GM21723 (cell line): ENCODE results near the gene NKIRAS1.

Experiments used
- ATAC-seq: cut with Tn5 transposase; IDR thresholded peaks from one replicate; pipeline ENCODE4 v1.9.1; 2021; ENCODE audit warnings: mild to moderate bottlenecking, moderate library complexity; ENCODE audit not compliant: unreplicated experiment

NKIRAS1 gene

DNA sequence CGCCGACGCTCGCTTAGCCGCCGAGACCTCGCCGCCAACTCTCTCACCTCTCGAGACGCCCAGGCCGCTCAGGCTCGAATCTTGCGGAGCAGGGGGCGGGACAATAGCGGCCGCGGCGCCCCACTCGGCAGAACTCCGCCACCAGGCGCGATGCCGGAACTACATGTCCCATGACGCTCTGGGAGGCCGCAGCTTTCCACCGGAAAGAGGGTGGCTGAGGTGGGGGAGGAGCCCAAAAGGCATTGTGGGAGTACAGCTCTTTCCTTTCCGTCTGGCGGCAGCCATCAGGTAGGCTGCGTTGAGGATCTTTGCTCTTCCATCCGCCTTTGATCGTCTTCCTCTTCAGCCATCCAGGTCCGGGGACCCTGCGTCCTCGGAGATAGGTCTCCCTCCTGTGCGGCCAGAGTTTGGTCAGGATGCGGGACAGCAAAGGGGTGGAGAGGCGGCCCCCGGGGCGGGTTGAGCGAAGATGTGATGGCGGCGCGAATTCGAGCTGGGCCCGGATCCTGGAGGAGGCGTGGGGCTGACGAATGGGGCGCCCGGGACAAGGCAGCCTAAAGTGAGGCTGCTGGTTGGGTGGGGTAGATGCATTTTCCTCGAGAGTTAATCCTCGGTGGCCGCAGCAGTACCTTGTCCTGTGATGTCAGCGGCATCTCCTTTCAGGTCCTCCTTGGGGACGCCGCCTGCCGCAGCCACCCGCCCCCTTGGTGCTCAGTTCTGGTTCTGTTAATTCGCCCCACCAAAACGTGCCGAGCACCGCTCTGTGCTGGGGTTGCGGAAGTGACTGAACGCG is at the start of gene NKIRAS1, which contains the start of gene RPL15:
Gene NKIRAS1, minus strand, starts transcription at position 105 of the 793 bp plus-strand sequence. CDS start 6,086 bp downstream, outside the sequence.
Gene RPL15, plus strand, starts transcription at position 247 of the 793 bp plus-strand sequence. CDS start 728 bp downstream, outside the sequence.
- peak; percentile 93 for ATAC-seq

DNA sequence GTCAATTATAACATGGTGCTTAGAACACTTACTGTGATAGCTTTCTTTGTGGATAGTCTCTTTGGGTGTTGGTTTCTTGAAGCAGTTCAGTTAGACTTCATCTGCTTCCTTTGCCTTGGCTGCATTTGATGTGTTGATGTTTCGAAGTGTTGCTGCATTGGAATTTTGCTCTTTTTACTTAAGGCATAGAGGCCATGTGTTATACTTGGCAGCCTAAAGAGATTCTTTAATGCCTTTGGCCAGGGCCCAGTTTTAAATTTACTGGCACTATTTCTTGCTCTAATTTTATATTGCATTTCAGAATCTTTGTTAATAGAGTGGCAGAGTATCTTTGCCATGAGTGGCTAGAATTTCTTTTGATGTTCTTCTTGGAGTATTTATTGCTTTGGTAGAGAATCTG is 49.5 kb upstream of the NKIRAS1 start:
- ATAC-seq: no peak

DNA sequence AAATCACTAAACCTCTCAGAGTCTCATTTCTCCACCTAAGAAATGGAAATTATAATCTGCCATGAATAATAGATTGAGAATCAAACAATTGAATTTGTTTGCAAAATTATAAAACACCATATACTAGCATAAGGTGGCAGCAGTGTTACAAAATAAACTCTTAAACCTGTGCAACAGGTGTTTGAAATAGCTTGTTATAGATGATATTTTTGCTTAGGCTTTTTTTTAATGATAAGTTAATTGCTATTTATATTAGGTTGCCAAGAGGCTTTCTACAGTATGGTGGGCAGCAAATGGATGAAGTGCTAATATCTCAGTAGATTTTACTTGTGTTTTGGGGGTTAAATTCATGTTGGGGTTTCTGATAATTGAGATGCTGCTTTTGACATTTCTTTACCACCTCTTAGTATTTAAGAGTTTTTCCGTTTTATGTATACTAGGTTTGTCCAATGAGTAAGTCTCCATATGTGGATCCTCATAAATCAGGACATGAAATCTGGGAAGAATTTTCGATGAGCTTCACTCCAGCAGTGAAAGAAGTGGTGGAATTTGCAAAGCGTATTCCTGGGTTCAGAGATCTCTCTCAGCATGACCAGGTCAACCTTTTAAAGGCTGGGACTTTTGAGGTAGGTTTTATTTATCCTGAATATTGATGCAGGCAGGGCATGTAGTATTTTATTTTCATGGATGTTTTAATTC is 47.9 kb upstream of the NKIRAS1 start:
- no peak for ATAC-seq

DNA sequence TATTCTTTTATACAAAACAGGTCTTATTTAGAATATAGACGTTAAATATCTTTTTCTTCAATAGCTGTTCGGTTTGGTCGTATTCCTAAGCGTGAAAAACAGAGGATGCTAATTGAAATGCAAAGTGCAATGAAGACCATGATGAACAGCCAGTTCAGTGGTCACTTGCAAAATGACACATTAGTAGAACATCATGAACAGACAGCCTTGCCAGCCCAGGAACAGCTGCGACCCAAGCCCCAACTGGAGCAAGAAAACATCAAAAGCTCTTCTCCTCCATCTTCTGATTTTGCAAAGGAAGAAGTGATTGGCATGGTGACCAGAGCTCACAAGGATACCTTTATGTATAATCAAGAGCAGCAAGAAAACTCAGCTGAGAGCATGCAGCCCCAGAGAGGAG is 45.1 kb upstream of the NKIRAS1 start:
- no peak for ATAC-seq

DNA sequence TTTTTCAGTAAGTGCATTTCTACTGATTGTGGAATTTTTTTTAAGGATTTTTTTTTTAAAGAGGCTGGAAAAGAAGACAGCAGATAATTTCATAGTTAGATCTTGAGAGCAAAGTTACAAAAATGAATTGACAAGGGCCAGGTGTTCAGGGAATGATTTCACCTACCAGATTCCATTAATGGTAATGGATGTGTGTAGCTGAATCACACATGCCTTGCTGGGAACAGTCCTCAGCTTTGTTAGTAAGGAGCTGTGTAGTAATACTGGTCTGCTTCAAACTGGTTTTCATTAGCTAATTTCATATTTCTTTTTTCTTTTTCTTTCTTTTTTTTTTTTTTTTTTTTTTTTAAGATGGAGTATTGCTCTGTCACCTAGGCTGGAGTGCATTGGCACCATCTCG is 44.3 kb upstream of the NKIRAS1 start:
- ATAC-seq: no peak

DNA sequence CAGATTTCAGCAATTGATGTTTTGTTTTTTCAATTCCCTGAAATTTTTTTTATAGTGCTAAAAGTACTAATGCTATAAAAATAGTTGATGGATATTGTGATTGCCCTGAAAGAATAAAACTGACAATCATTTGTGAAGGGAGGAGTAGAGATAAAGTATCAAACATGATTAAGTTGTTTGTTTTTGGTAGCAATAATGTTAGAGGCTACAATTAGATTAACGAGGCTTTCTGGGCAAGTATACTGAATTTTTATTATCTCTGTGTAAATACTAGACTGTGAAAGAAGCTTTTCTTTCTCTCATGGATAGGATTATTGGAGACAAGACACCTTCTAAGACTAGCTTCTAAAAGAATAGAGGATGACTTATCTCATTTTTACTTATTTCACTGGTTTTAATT is 43.9 kb upstream of the NKIRAS1 start:
- ATAC-seq: no peak

DNA sequence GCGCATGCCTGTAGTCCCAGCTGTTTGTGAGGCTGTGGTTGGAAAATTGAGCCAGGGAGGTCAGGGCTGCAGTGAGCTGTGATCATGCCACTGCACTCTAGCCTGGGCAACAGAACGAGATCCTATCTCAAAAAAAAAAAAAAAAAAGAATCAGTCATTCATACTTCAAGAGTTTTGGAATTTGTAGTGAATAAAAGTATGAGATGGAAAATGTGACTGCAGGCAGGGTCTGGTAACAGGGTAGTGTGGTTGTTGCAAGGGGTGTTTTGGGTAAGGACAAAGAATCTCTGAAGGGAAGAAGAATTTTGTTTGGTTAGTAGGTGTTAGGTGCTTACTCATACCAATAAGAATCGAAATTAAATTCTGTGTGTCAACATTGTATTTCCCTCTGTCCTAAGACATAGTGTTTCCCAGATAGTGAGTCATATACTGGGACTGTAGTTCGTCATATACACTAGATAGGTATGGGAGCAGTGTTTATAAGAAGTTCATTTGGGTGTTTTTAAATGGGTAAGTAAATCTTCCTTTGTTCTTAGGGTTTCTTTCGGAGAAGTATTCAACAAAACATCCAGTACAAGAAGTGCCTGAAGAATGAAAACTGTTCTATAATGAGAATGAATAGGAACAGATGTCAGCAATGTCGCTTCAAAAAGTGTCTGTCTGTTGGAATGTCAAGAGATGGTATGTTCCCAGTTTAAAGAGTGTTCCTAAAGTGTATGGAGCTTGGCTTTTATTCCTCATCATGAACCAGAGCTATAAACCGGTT is 42.5 kb upstream of the NKIRAS1 start:
- ATAC-seq: no peak

DNA sequence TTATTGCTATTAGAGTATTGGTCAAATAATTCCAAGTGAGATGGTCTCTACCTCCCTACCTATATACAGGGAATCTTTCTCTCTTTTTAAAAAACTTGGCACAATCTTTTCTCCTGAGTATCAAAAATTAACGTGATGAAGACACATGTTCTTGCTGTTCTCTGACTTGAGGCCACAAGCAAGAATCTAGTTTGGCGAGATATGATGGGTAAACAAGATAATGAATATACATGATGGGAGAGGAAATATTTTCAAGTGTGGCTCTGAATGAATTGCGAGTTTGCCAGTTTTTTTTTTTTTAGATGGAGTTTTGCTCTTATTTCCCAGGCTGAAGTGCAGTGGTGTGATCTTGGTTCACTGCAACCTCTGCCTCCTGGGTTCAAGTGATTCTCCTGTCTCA is 39.9 kb upstream of the NKIRAS1 start:
- no peak for ATAC-seq

DNA sequence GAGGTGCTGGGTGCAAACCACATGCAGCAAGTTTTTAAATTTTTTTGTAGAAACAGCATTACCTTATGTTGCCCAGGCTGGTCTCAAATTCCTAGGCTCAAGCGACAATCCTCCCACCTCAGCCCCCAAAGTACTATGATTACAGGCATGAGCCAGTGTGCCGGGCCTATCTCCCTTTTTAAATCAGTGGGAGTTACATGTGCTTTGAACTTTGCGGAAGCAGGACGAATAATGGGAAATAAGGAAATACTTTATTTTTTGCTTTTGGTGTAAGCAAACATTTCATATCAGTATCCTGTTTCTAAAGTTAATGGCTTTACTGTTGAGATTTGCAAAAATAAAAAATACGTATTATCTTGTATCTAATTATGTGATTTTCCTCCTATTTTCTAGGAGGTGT is 37.4 kb upstream of the NKIRAS1 start:
- ATAC-seq: no peak

DNA sequence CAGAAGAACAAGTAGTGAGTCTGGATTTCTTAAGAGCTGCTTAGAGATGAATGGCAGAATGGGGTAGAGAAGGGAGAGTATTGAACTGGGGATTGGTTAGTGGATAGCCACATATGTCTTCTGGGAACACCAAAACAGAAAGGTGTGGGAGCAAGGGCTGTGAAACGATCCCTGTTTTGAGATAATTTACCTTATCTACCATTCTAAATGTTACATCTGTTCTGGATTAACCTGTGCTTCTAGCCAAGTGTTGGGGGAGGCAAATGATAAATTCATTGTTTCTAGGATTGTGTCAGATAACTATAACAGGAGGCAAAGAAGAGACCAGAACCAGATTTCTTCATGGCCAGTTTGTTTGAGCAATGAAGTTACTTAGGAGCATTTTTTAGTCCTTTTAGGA is 36.7 kb upstream of the NKIRAS1 start:
- no peak for ATAC-seq

DNA sequence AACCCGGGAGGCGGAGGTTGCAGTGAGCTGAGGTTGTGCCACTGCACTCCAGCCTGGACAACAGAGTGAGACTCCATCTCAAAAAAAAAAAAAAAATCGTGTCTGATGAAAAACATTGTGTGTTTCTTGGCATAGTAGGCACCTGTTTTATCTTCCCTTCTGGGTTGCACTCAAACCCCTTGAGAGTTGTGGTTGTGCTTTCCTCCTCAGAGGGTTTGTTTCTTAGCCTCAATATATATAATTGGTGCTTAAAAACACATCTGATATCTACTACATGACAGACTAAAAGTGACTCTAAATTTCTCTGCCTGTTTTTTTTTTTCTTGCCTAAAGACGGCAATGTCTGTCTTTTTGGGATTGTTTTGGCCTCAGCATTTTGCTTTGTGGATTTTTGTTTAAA is 35.9 kb upstream of the NKIRAS1 start:
- ATAC-seq: peak; percentile 49

DNA sequence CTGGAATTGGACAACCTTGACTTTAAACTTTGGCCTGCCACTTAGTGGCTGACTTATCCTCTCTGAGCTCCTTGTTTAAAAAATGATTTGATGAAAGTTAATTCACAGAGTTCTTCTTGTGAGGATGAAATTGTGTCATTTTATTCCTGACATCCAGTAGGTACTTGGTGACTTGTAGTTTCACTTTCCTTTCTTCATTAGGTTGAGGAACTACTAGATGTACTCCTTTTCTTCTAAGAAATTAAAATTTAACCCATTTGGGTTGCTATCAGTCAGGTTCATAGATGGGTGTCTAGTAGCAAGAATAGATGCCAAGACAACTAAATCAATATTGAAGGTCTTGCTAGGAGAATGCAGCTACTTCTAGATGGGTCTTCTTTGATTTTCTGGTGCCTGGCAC is 33.5 kb upstream of the NKIRAS1 start:
- ATAC-seq: no peak

DNA sequence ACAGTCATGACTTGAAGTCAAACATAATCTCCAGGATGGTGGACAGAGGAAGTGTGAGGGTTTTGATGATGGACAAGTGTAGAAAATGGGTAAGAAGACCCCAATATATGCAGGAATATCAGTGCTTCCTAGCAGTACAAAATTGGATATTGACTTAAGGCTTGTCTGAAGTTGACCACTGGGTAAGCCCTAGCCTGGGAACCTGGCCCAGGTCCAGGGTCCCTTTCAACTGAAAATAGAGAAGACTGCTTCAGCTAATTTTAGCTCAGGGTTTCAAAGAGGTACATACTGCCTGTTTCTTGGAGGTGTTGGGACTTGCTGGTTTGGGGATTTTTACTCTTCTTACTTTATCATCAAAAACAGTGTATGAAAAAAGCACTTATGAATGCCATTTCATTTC is 33.0 kb upstream of the NKIRAS1 start:
- ATAC-seq: peak; percentile 18

DNA sequence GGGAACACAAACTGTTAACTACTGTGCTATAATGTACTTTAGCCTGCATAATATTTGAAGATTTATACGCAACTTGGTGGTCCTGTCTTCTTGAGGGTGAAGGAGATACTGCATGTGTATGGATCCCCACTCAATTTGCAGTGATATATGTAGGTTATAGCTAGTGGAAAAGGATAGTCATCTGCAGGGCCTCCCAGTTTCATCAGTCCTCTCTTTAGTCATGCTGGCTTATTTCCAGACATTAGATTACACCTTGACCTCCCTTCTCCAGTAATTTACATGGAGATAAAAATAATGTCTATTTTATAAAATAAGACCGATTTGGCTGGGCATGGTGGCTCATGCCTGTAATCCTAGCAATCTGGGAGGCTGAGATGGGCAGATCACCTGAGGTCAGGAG is 32.0 kb upstream of the NKIRAS1 start:
- no peak for ATAC-seq

DNA sequence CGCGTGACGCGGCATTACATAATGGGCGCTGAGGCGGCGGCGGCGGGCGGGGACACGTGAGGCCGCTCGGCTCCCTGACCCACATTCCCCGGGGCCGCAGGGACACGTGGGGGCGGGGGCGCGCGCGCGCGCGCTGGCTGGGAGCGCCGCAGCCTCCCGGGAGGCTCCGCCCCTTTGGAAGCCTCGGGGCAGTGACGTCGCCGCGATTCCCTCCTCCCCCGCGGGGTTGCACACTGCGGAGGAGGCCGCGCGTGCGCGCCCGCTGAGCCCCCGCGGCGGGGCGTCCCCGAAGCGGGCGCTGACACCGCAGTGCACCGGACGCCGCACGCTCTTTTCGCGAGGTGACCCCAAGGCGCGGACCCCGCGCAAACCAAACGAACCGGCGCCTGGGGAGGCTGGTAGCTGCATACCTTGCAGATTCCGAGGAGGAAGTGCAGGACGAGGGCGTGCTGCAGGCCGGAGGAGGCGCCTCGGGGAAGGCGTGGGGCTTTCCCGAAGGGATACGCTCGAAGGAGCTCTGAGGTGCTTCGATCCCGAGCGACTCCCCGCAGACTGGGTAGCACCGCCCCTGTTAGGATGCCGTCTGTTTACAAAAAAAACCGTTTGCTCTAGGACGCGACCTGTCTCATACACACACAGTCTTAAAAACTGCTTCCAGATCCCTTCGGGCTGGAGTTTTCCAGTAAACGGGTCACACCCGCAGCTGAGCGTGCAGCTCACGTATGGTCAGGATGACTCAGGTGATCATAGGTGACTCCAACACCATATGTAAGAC is 29.3 kb upstream of the NKIRAS1 start:
- peak; percentile 79 for ATAC-seq

DNA sequence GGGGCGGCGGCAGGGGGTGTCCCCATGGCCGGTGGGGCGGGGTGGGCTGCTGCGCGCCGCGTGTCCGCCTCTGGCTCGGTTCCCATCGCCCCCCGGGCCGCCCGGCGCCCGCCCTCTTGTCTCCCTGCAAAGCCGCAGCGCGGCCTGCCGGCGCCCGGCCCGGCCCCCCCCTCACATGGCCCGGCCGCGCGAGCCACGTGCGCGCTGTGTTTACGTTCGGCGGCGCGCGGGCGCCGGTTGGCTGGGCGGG is 28.8 kb upstream of the NKIRAS1 start:
- no peak for ATAC-seq

DNA sequence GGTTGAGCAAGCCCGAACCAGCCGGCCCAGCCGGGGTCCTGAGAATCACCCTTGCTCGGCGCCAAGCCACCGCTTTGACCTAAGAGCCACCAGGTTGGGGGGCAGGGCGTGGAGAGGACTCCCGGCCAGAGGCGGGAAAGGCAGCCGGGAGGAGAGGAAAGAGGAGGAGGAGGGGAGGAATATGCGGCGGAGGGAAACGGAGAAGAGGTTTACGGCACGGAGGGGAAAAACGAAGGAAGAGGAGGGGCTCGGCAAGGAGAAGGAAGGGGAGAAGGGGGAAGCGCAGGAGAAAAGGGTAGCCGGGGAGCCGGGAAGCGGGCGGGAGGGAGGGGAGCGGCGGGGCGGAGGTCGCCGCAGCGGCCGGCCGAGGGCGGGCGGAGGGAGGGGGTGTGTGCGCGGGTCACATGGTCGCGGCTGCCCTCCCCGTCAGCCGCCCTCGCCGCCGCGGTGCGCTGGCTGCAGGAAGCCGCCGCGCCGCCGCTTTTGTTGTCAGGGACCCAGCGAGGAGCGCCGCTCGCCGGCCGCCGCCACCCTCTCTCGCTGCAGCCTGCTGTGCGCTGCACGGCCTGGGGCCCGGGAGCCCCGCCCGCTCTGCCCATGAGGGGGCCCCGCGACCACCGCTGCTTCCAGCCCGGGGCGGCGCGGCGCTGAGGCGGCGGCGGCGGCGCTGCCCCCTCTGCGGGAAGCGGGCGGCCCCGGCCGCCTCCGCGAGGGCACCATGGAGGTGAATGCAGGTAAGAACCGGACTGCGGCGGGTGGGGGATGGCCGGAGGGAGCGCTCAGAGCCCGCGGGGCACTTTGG is 28.3 kb upstream of the NKIRAS1 start, which contains the start of gene NR1D2:
Gene NR1D2, plus strand, starts transcription at position 426 of the 802 bp plus-strand sequence. Its CDS starts 293 bp downstream, at position 719.
- peak; percentile 63 for ATAC-seq

DNA sequence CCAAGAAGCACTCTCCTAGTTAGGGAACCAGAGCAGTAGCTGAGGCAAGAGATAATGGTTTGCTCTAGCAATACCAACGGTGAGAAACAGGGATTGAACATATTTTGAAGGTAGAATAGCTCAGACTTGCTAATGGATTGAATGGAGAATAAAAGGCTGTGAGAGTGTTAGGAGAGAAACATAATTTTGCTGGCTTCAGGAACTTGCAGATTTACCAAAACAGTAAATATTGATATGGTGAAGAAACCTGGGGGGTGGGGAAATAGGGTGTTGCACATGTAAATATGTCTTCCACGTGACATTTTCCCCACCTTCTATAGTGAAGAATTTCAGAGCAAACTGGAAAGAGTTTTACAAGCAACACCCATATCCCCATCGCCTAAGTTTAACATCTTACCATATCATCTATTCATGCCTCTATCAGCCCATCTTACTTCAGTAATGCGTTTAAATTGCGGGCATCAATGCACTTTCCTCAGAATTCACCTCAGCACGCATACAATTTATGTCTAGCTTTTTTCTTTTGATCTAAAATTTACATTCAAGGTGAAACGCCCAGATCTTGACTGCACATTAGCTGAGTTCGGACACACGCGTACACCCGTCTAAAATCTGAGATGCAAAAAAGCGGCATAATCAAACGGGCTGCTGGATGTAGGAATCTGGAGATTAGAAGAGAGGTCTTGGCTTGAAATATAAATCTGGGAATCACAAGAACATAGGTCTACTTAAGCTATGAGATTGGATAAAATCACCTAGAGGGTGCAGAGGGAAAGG is 27.4 kb upstream of the NKIRAS1 start:
- no peak for ATAC-seq

DNA sequence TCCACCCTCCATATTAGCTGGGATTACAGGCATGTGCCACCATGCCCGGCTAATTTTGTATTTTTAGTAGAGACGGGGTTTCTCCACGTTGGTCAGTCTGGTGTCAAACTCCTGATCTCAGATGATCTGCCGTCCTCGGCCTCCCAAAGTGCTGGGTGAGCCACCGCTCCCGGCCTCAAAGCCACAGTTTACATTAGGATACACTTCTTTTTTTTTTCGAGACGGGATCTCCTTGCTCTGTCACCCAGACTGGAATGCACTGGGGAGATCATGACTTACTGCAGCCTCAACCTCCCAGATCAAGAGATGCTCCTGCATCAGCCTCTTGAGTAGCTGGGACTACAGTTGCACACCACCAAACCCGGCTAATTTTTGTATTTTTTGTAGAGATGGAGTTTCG is 25.8 kb upstream of the NKIRAS1 start:
- no peak for ATAC-seq
